GM19023 (cell line): ENCODE measurements around the gene FNIP2.
A peak's percentile ranks its signal among the peaks of the same experiment; 100 is the strongest.
"Not testable (repeated sequence)": the region's sequence is repeated elsewhere in the genome, so short reads cannot be mapped to it uniquely, and the experiment has no call there.

Source experiments
- ATAC-seq: cut with Tn5 transposase; IDR thresholded peaks from one replicate; pipeline ENCODE4 v1.9.1; 2021; ENCODE audit warnings: mild to moderate bottlenecking, moderate library complexity; ENCODE audit not compliant: unreplicated experiment

FNIP2 gene

DNA sequence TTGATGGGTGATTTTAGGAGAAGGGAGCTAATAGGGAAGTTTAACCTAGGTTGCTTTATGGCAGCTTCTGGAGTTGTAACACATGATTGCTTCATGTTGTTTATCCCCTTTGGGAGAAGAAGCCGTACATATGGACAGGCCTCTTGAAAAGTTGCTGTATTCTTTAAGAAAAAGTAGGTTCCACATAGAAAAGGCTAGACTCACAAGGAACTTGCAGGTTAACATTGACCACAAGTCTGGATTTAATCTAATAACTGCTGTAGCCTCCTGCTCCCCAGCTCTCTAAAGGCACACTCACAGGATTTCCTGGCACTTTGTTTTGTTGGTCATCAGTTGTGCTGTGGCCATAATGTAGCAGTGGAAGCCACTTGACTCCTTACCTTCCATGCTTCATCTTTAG lies 19.7 kb downstream of the FNIP2 start:
- ATAC-seq: no peak

DNA sequence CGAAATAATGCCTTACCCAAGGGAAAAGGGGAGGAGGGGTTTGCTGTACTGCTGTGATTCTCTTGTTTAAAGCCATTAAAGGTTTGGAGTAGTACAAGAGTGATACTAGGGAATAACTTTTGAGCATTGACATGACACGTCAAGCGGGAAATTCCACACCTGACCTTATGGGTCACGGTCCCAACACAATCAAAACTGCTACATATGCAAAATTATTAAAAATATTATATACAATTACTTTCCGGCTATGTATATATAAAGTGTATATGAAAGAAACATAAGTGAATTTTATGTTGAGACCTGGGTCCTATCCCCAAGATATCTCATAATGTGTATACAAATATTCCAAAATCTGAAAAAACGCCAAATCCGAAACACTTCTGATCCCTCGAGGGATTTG lies 21.0 kb downstream of the FNIP2 start:
- ATAC-seq: no peak

DNA sequence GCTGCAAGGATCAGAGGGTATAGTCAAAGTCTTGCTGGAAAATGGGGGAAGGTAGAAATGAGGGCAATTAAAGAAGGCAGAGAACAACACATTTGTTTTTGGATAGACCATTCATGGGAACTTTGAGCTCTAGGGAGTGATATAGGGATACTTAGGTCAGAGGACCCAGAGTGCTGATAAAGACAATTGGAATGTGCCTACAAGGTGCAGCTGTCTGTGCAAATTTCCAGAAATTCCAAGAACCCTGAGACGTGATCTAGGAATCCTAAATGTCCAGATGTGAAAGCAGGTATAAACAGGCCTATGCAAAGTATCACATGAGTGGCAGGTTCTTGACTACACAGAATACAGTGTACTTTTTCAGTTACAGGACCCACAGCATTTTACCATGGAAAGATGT lies 24.2 kb downstream of the FNIP2 start:
- no peak for ATAC-seq

DNA sequence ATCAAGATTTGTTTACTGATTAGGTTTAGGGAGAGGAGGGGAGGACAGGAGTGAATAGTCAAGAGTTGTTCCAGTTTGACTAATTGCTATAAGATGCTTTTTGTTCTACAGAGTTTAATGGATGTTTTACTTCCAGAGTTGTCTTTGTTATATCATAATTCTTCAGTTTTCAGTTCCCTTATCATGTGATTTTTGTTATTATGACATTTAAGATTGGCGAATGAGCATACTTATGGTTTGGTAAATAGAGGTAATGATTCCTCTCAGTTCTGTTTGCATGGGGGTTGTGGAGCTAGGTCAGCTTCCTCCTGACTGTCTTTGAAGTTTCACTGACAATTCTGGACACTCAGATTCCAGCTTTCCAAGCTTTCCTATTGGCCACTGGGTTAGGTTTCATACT lies 24.6 kb downstream of the FNIP2 start:
- not testable (repeated sequence) for ATAC-seq

DNA sequence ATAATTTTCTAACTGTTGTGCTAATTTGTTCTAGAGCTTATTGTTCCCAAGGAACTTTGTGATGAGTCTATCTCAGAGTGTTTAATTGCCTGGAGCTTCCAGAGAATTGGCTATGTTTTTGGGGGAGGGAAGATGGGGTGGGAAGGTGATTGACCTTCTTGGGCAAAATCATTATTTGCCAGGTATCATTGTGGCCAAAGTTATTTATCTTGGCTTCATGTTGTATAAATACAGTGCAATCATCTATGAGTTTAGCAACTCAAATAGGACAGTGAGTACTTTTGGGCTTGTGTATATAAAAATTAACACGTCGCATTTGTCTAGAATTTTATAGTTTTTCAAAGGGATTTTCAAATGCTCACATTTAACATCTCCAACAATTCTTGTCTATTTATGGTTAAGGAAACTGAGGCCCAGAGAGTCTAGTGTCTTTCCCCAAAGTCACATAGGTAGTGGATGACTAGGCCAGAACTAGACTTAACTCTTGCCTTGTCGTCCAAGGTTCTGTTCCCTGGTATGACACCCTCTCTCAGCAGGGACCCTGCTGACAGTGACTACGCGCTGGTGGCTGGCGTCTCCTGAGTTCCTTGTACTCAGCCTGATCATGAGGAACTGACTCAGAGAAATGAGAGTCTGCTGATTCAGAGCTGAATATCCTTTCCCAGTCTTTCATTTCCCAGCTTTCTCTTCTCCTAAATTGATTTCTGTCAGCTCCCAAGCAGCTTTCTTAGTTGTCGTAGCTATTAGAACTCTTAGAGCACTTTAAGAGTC lies 27.7 kb downstream of the FNIP2 start:
- no peak for ATAC-seq

DNA sequence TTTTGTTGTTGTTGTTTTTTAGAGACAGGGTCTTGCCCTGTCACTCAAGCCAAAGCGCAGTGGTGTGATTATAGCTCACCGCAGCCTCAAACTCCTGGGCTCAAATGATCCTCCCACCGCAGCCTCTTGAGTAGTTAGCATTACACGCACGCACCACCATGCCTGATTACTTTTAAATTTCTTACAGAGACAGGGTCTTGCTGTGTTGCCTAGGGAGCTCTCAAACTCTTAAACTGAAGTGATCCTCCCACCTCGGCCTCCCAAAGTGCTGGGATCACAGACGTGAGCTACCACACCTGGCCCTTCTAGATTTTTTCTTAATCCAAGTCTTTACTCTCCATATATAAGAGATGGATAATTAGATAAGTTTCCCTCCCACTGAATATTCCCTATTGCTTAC lies 29.2 kb downstream of the FNIP2 start:
- no peak for ATAC-seq

DNA sequence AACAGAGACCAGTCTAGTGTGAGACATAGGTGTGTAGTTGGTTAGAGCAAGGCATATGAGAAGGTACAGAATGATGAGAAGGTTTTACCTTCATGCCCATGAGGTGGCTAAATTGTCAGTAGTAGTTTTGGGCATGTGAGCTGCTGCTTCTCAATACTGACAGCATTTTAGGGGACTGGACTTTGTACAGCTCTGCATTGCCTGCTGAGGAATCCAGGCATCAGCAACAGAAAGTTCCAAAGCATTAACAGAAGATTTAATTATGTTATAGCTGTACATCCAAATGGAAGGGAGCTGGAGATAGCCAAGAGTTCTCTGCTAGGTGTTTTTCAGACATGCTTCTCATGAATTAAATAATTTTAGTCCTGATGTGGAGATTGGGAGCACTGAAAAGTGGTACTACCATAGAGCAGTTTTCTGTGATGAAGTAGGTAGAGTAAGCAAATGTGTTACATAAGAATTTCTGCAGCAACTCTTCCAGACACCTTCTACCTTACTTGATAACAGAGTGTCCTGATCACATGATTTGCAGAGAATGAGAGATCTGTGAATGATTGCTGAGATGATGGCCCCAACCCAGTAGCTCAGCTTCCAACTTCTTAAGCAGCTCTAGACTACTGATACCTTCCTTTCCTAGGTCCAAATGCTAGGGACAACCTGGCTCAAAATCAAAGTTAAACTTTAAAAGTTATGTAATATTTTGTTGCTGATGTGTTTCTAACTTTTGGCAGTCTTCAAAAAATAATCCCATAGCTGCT lies 30.4 kb downstream of the FNIP2 start:
- ATAC-seq: no peak

DNA sequence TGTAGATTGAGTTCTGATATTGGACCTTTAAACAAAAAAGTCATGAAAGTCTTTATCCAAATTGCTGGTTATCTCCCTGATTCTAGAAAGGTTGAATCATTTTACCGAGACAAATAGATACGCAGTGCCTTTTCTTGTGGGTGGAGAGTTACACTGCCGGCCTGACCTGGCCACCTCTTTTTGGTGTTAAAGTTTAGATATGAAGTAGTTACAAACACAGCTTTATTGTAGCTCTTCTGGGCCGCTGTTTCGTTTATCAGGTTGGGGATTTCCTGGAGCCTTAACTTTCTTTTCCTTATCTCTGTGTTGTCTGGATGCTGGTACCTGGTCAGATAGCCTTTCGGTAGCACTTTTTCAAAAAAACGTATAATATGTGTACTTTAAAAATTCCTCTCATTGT lies 31.0 kb downstream of the FNIP2 start:
- ATAC-seq: no peak

DNA sequence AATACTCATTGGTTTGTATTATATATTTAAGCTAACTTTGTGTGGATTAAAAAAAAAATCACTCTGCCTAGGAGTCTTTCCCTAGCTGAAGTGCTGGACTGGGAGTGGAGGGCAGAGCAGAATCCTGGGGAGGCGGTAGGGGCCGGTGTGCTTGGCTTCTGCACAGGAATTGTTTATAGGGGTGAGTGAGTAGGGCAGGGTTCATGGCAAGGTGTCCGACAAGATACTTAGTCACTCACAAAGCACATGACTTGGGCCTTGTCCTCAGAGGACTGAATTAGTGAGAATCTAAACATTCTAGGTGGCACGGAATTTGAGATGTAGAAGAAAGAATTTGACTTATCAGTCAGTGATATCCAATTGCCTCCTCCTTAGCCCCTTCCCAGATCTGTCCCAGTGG lies 32.2 kb downstream of the FNIP2 start:
- no peak for ATAC-seq

DNA sequence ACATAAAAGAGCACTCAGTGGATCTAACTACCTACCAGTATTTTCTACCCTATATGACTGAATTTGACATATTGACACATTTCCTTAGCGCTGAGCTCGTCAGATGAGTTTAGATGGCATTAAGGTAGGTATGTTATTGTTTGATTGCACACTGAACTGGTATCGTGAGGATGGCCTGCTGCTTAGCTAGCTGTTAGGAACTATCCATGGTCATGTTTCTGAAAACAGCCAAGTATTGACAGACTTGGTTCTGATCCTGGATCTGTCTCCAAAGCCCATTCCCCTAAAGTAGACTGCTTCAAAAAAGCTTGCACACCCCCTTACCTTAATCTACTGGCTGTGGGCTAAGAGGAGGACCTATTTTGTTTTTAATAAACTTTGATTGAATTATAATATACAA lies 32.9 kb downstream of the FNIP2 start:
- ATAC-seq: no peak

DNA sequence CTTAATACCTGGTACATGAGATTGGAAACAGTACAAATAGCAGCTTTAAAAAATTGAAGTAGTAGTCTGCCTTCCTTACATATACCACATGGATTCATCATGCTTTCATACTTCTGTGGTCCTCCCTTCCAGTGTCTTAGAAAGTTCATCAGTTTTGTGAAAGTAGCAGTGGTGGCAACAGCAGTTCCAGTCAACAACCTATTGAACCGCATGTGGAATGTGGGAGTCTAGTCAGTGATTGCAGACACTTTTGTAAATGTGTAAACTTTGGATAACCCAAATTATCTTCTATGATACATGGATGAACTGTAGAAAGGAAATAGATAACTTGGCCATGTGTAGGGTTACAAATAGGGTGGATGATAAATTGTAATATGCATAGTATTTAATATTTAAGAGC lies 34.1 kb downstream of the FNIP2 start:
- ATAC-seq: no peak

DNA sequence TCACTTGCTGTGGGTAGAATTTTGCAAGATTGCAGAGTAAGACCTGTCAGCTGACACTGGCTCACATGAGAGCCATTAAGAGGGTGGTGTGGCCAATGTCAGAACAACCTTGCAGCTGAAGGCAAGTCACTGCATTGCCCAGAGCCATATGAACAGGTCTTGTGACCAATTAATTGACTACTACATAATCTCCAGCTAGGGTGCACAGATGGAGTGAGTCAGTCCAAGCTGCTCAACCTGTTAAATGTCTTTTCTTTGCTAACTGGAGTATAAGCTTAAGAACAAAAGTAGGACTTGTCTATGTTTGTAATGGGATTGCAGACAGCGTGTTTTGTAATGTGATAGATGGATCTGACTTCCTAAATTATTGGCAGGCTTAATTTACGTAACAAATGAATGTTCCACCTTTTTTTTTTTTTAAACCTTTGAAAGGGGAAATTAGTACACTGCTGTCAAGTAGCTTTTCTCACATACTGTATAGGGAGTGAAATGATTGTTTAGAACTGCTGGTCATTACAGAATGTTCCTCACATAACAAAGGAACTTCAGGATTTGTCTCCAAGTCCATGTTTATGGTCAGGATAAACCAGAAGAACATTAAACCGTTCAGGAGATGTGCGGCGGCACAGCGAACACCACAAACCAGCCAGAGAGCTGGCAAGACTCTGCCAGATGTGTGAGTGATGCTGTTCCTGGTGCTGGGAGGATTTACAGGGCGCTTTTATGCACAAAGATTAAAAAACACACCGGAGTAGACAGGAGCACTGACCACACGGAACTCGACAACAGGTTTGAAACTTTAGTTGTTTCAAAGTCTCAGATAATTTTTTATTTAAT lies 37.0 kb downstream of the FNIP2 start:
- no peak for ATAC-seq

DNA sequence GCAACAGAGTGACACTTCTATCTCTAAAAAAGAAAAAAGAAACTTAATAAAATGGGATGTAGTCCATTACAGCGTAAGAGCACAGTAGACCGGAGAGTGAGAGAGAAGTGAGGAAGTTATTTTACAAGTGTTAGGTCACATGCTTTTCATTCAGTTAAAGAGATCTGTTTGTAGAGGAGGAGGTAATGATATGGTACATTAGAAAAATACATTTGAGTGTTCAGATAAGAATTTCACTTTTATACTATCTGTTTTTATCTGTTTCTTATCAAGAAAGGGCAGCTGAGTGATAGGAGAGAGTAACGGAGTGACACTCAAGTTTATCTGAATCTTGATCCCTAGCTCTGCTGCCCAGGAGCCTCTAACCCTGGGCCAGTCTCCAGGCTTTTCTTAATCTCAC lies 38.9 kb downstream of the FNIP2 start:
- ATAC-seq: no peak

DNA sequence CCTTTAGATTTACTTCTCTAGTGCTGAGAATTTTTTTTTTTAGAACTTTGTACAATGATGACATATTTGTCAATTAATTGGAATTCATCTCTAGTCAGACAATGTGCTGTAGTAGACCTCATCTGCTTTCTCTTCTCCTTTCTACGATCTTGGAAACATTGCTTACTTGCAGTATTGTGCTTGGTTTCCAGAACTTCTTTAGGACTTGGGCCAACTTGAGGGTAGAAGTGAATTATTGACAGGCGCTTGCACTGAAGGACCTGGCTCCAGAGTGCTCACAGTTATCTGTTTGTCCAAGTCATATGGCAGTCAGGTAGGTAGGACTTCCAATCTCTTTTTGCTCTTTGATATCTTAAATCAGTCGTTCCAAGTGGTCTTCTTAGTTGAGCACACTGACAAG lies 39.6 kb downstream of the FNIP2 start:
- ATAC-seq: no peak

DNA sequence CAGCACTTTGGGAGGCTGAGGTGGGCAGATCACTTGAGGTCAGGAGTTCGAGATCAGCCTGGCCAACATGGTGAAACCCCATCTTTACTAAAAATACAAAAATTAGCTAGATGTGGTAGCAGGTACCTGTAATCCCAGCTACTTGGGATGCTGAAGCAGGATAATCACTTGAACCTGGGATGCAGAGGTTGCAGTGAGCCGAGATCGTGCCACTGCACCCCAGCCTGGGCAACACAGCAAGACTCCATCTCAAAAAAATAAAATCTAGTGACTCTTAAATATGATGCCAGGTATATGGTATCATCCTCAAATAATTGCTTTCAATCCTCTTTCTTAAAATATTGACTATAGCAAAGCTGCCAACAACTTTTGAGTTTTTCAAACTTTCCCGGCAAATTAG lies 40.4 kb downstream of the FNIP2 start:
- ATAC-seq: peak; percentile 1

DNA sequence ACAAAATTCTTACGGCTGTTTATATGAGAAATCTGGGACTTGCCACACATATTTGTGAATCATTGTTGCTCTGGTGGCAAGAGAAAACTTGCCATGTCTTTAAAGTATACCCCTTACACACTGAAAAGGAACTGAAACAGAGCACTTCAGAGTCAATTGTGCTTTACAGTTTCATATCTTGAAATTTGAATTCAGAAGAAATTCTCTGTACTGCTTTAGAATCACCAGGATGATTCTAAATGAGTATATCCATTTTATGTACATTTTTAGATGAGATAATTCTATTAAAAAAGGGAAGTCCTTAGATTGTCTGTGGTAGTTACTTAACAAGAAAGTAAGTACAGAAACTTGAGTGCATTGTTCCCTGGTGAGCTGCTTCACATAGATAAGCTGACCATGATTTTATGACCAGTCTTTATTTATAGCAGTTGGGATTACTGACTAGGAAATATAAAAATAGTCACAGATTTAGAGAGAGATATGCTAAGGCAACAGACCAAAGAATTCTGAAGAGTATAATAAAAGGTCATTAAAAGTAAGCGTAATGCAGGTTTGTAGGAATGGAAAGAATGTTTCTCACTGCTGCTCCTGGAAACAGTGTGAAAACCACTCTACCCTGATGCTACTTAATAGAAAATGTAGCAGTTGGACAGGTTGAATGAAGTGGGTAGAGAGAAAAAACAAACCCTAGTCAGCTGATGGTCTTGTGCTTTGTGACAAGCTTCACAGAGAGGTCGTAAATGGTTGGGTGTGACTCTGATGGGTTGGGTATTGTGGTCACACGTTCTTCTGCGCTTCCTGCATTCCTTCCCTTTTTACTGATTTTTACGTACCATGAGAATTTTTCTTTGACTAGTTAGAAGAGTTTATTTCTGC lies 41.0 kb downstream of the FNIP2 start:
- ATAC-seq: peak; percentile 75

DNA sequence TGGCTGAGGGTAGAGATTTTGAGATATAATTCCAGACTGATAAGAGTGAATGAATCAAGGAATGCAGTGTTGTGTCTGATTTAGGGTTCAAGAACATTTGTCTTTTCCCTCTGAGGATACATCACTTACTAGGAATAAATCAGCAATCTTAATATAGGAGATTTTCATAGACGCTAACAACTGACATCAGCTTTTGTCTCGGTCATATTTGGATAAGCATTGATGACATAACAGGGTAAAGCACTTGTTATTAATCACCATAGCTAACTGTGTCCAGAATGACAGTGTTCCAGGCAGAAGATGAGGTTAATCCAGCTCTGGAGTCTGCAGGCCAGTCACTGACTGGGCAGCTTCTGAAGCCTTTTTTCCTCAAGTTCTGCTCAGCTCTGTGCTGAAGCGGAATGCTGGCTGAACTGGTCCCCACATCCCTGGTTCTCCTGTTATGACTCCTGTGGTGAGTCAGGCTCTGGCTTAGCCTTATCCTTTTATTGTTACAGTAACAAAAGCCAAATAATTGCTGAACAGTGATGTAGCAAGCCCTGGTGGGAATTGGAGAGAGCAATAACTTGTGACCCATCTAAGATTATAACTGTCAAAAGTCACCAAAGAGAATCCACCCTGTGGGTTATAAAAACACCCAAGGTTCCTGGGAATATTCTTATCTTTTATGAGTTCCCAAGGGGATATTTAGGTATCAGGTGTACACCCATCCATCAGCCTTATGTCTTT lies 41.8 kb downstream of the FNIP2 start:
- ATAC-seq: no peak

DNA sequence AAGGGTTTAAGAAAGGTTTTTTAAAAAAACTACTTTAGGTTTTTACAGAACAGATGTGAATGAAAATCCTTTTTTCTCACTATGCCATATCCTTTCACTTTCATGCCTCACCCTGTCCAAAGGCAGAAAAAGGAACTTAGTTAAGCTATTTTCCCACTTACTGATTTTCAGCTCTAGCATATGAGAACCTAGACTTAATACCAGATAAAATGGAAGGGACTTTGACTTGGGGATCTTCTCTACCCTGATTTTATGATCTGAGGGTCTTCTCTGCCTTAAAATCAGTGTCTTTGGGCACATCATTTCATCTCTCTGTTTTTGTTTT lies 42.4 kb downstream of the FNIP2 start:
- no peak for ATAC-seq

DNA sequence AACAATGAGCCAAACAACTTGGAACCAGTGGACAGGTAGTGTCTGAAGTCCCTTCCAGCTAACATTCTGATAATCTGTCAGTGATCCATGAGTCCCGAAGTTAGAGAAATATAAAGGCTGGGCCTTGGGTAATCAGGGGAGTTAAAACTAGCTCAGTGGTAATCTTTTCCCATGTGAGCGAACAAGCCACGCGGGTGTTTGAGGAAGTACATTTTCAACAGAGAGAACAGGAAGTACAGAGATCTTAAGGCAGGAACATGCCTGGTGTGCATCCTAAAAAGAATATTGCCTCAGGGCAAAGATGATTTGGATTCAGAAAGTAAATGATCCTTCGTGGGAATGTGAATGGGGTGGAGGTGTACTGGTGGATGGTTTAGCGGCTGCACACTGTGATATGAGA lies 42.9 kb downstream of the FNIP2 start:
- ATAC-seq: no peak

DNA sequence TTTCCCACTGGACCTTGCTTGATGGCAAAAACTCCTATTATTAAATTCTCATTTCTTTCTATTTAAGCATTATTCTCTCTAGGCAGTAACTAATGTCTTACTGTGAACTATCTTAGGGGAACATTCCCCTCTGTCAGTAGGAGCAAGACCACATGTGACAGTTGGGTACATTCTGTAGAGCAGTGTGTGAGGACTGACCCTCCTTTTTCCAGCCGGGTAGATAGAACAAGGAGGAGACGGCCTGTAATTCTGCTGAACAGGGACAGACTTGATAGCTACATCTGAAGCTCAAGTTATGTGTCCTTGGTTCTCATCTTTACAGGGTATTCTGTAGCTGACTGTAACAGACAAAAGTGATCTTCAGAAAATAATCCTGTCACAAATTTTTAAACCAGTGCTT lies 43.3 kb downstream of the FNIP2 start:
- no peak for ATAC-seq
